SKM-1 treated with dmso at 0.1 percent for 144 hours (cell line): ENCODE results near the gene HEPACAM.

Experiments
- DNase-seq: peaks from one replicate; lab custom pipeline; 2025; ENCODE audit not compliant: unreplicated experiment; lab: John Stamatoyannopoulos, UW

HEPACAM gene

DNA sequence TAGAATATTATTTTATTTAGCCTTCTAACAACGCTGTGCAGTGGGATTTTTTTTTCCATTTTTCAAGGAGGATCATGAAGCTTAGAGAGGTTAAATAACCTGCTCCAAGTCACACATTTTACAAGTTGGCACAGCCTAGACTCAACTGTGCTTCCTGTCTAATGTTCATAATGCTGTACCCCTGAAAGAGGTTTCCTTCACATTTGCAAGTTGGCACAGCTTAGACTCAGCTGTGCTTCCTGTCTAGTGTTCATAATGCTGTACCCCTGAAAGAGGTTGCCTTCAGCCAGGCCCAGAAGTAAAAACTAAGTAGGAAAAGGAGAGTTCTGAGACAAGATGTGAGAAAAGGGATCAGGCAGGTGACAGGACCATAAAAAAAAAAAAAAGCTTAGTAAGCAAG, 7.9 kb upstream of the HEPACAM start:
- DNase-seq: no peak

DNA sequence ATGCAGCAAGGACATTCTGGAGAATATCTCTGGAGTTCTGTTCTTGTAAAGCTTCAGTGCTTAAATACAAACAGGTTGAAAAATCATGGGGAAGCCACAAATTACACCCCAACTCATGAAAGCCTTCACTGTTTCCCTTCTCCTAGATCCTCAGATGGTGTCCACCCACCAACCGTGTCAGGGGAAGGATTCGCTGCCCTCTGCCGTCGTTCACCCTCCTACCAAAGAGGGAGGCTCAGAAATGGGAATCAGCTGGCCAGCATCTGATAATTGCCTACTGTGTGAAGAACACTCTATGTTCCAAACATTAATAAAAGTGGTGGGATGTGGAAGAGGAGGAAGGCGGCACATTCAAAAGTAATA, 7.4 kb upstream of the HEPACAM start:
- DNase-seq: no peak

DNA sequence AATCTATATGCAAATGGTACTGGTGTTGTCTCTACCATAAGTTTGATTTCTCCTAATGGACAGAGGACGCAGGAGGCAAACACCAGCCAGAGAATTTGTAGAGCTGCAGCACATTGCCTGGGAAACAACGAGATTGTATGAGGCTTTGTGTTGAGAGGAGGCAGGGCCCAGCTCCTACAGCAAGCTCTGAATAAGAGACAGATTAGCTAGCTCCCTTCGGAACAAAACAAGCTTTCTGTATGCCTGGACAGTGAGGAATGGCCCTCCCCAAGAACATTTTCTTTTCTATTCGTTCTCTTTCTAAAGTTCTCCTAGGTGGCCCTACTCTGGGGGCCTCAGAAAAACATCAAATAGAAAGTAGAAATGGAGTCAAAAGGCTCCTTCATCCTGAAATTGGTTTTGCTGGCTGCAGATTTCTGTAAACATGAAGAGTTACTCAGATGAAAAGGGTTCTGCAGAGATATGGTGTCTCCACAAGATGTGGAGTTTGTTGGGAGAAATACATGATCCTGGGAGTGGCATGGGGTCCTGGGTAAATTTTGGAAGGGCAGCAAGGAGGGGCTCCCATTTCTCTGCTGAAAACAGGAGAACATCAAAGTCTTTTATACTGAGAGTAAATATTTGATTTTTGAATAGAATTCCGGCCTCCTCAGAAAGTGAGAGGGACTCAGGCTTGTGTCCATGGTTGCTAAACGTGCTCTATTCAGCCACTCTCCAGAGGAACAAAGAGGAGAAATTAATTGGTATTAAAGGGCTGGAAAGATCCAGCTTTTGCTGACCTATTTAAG, 6.8 kb upstream of the HEPACAM start:
- no peak for DNase-seq

DNA sequence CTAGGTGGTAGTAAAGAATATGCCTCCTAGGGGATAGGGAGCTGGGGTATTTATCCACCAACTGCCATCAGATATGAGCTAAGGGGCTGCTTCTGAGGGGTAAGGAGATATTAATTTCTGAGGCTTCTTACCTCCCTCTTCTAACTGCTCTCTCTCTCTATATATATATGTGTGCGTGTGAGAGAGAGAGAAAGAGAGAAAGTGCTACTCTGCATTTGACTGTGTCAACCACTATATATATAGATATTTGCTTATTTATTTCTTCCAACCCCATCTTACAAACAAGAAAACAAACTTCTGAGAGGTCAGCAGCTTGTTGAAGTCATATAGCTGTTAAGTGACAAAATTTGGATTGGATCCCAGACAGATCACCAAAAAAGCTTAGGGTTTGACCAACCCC, 5.9 kb upstream of the HEPACAM start:
- DNase-seq: no peak

DNA sequence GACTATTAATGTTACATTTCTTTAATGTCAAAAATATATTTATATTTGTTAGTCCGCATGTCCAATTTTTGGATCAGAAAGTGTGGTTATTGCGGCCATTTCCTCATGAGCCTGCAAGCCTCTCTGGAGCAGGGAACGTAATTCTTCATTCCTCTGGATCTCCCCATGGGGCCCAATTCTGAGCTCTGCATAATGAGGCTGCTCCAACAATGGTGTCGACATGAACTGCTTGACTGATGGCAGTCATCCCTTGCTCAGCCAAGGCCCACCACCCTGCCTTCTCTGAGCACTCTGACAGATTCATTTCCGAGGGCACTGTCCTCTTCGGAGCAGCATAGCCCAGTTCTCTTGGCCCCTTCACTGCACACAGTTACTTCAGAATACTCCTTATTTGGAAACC, 3.1 kb upstream of the HEPACAM start:
- DNase-seq: no peak

DNA sequence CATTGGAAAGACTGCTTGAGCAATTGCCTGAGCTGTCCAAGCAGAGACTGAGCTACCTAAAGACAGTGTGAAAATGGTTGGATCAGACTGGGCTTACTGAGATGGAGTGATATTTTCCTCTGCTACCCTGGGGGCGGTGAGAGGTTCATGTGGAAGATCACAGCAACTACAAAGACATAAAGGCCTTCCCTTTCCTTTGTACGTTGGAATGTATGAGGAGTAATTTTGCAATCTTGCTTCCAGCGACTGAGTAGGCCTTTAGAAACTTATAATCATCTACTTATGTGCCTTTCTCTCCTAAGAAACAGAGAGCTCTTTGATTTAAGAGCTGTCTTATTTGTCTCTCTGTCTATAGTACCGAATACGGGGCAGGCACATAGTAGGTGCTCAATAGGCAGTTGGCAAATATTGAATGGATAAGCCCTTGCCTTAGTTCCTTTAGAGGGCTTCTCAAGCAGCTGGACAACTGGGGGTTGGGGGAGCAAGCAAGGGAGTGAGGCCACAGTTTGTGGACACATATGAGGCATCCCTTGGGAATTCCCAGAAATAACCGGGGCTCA, 2.4 kb upstream of the HEPACAM start:
- DNase-seq: no peak

DNA sequence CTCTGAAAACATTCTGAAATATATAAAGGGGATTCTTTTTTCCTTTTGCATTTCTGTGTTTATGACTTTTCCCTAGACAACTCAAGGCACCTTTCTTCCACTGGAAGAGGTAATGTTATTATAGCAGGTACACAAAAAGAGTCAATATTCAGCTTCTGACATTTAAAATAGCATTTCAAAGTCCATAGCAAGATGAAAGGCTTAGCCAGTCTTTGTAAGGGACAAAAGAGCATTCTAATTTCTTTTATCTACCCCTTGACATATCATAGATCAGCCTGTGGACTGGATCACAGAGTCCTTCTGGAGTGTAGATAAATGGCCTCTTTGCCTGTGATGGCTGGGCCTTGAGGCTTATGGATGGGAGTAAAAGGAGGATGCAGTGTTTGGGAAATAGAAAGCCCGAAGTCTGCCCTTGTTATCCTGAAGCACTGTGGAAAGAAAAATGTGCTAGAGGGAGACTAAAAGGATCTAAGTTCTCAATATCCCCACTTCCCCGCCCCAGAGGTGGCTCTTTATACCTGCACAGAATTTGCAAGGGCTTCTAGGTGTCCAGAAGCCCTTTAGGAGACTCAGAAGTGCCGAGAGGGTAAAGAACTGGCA, 1.6 kb upstream of the HEPACAM start:
- DNase-seq: no peak

DNA sequence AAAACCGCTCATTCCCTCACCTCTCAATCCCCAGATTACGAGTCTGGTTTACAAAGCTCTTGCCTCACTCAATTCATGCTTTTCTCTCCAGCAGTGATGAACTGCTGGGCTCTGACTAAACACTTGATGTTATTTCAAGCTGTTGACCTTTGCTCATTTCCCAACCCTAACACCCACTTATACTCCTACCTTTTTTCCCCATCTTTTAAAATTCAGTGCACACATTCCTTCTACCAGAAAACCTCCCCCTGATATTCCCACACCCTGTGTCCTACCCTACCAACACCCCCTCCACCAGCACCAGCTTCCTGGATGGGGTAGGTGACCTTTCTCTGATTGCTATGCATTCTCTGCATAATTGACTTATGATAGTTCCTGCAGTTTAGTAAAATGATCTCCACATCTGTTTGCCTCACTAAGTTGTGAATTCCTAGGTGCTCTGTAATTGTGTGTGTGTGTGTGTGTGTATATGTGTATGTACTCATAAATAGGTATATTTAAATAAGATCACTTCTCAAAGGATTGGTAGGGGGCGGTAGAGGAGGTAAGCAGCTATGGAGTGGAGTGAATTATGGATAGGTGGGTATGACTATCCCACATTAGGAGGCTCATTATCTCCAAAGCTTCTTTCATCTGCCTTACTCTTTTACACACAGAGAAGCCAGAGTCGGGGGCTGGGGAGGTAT, 842 bp downstream of the HEPACAM start:
- DNase-seq: no peak

DNA sequence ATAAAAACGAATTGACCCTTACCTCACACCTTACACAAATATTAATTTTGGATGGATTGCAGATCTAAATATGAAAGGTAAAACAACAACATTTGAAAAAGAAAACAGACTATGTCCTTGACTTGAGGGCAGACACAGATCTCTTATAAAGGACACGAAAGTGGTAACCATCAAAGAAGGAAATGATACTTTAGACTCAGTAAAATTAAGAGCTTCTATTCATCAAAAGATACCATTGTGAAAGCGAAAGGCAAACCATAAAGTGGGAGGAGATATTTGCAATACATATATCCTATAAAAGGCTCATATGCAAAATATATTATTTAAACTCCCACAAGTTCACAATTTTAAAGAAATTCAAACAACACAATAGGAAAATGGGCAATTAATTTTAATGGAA, 5.0 kb downstream of the HEPACAM start:
- DNase-seq: no peak

DNA sequence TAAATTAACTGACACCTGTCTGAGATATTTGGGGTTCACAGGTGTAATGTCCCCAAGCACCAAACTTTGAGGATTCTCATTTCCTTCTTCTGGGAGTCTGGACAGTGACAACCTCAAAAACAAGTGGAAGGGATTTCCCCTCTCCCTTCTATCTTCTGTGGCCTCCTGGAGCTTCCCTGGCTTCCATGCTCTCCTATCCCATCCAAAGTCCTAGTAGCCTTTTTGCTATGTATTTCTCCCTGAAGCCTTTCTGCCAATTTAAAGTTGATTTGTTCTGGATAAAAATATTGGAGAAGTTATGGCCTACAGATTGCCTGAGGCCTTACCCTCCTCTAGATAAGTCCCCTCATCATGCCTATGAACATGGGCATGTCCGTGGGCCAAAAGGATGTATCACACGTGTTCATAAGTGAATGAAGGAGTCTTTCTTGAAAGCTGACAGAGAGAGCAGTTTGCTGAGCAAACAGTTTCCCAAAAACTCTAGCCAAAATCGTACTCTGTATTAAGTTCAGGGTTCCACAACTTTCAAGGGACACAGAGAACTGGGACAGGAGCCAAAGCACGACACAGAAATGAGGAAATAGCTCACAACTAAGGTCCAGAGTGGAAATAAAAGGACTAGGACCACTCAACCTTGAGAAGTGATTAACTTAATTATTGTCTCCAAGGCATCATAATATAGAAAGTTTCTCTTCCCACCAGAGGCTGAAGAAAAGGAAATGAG, 6.7 kb downstream of the HEPACAM start:
- no peak for DNase-seq

DNA sequence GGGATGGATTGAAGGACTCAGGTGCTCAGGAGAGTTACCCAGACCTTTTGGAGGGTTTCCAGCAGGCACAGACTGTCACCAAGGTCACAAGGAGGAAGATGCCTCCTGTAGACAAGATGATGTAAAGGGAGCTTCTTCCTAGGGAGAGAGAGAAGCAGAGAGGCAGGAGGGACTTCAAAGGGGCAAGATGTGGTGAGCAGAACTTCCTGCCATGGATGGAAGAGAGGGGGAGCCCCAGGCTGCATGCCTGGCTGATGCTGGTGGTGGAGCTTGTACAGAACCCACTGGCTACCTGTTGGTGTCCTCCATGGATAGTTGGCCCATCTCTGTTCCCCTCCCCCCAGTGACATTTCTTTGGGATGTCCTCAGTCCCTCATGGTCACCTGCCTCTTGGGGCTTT, 12.6 kb downstream of the HEPACAM start:
- no peak for DNase-seq

DNA sequence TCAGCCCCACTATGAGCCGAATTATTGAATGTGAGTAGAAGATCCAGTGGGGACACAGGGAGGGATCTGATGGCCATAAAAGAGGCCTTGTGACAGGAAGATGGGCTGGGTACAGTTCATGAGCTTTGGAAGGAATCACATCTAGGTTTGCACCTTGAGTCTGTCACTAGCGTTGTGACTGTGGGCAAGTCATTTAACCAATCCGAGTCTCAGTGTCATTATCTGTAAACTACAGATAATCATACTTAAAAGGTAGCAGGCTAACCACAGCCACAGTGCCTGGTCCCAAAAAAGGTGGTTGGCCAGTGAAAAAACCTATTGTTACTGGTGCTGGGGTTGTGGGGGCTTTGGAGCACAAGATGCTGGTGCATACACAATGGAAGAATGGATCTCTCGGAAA, 13.0 kb downstream of the HEPACAM start:
- no peak for DNase-seq

DNA sequence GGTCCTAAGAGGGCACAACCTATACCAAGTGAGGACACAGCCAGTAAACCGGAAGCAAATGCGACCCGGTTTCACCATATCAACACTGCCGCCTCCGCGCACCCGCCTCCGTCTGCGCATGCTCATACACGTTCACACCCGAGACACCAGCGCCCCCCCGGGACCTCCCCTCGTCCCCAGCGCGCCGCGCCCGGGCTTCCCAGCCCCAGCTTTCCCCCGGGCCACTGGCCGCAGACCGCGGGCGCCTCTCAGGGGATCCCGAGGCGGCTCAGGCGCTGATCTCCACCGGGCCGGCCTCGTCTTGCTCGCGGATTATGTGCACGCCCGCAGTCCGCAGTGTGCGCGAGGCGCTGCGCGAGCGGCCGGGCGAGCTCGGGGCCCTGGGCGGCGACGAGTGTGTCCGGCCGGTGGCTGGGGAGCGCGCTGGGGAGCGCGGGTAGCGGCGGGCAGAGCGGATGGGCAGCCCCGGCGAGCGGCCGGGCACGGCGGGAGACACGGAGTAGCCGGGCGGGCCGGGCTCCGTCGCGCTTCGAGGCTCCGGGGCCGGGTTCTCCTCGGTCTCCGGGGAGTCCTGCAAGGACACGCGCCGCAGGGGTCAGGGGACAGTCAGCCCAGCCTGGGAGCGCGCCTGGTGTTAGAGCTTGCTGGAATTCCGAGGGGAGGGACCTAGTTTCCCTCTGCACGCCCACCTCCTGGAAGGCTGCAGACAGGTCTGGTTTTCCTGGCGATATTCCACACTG, 14.8 kb downstream of the HEPACAM start:
- DNase-seq: no peak

DNA sequence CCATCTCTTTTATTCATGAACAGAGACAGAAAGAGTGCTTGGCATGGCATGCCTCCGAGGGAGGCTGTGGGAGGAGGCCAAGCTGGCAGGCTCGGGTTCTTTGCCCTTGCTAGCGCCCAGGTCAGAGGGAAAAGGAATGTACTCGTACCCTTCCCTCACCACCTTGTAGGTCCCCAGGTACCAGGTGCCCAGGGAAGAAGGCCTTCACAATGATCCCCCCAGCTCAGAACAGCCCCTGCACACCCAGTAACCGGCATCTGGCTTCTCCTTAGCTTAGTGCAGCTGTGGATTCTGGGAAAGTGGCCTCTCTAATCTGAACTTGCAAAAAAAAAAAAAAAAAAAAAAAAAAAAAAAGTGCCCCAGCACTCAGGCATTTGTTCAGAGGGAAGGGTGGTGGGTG, 15.5 kb downstream of the HEPACAM start:
- DNase-seq: no peak

DNA sequence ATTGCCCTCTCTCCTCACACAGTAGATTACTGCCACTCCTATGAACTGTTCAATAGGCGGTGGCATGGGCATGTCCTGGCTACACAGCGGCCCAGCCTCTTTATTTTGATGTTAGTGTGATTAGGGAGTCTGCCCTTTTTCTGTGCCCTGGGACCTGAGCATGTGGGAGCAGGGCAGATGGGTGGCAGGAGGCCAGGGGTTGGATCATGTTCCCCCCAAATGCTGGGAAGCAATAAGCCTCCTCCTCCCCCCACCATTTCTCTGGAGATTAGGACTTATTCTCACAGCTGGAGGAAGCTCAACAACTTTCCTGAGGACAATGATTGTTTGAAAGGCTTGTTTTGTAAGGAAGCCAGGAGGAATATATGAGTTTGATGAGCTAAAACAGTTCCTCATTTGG, 15.9 kb downstream of the HEPACAM start:
- no peak for DNase-seq

DNA sequence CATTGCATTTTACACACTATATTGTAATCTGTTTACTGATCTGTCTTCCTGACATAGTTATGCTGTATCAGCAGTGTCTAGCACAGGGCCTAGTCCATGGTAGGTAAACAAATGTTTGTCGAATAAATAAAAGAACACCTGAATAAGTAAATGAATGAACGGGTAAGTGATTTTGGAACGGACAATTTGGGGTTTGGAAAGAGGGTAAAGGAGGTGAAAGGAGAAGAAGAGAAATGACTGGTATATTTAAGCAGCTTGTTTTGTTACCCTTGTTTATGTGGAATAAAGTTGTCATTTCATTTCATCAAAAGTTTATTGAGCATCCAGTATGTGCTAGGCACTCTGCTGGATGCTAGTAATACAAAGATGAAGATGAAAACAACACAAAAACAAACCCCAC, 16.9 kb downstream of the HEPACAM start, which contains the start of gene HEPN1:
HEPN1 (plus strand) TSS at position 301 of the 400 bp plus-strand sequence.
- DNase-seq: no peak

DNA sequence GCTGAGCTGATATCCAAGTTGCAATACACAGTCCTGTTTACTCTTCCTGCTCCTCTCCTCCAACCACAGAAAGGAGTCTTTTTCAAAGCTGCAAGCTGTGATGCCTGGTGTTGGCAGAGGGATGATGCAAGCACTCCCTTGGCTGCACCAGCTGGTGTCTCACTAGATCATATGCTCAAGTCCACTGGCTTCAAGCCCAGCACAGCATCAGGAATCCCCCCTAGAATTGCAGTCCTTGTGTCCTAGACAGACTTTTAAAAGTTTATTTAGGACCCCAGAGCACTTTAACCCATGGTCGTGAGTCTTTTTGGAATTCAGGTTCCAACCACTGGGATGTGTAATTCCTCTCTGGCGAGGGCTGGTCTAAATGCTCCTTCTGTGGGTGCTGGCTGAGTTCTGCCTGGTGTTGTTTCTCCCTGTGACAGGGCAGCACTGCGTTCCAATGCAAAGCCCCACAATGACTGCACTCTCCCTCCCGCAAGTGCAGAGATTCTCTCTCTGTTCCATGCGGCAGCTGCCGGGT, 18.7 kb downstream of the HEPACAM start:
- DNase-seq: no peak

DNA sequence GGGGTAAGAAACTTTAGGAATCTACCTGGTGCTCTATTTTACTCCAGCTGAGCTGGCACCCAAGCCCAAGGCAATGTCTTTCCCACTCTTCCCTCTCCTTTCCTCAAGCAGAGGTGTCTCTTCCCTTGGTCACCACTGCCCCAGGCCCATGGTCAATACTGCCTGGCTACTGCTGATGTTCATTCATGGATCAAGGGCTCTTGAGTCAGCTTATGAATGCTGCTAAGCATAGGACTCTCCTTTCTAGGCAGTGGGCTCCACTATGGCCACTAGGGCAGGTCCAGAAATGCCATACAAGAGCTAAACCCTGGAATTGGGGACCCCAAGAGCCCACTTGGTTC, 19.5 kb downstream of the HEPACAM start:
- DNase-seq: no peak

DNA sequence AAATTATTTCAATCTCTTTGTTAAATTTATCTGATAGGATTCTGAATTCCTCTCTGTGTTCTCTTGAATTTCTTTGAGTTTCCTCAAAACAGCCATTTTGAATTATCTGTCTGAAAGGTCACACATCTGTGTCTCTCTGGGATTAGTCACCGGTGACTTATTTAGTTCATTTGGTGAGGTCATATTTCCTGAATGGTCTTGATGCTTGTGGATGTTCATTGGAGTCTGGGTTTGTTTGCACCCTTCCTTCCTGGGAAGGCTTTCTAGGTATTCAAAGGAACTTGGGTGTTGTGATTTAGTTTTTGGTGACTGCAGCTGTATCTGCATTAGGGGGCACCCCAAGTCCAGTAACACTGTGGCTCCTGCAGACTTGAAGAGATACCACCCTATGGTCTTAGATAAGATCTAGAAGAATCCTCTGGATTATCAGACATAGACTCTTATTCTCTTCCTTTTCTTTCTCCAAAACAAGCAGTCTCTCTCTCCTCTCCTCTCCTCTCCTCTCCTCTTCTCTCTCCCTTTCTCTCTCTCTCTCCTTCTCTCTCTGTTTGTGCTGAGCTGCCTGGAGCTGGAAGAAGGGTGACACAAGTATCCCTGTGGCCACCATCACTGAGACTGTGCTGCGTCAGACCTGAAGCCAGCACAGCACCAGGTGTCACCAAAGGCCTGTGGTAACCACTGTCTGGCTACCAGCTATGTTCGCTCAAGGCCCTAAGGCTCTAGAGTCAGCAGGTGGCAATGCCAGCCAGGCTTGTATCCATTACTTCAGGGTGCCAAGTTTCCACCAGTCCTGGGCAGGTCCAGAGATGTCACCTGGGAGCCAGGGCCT, 20.1 kb downstream of the HEPACAM start:
- no peak for DNase-seq

DNA sequence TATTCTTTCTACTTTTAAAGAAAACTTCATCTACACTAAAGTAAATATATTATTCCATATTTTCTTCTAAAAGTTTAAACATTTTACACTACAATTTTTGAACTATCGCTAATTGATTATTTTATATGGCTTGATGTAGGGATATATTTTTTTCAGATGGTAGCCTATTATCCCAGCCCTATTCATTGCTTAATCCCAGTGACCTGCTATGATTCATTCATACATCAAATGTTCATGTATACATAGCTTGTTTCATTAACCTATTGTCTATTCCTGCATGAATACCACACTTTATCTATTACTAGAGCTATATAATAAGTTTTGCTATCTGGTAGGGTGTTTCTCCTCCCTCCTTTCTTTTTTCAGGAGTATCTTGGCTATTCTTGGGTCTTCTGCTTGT, 33.2 kb downstream of the HEPACAM start:
- no peak for DNase-seq
